ENCODE results near the gene PUS7L.

PUS7L gene, protein sequence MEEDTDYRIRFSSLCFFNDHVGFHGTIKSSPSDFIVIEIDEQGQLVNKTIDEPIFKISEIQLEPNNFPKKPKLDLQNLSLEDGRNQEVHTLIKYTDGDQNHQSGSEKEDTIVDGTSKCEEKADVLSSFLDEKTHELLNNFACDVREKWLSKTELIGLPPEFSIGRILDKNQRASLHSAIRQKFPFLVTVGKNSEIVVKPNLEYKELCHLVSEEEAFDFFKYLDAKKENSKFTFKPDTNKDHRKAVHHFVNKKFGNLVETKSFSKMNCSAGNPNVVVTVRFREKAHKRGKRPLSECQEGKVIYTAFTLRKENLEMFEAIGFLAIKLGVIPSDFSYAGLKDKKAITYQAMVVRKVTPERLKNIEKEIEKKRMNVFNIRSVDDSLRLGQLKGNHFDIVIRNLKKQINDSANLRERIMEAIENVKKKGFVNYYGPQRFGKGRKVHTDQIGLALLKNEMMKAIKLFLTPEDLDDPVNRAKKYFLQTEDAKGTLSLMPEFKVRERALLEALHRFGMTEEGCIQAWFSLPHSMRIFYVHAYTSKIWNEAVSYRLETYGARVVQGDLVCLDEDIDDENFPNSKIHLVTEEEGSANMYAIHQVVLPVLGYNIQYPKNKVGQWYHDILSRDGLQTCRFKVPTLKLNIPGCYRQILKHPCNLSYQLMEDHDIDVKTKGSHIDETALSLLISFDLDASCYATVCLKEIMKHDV

DNA sequence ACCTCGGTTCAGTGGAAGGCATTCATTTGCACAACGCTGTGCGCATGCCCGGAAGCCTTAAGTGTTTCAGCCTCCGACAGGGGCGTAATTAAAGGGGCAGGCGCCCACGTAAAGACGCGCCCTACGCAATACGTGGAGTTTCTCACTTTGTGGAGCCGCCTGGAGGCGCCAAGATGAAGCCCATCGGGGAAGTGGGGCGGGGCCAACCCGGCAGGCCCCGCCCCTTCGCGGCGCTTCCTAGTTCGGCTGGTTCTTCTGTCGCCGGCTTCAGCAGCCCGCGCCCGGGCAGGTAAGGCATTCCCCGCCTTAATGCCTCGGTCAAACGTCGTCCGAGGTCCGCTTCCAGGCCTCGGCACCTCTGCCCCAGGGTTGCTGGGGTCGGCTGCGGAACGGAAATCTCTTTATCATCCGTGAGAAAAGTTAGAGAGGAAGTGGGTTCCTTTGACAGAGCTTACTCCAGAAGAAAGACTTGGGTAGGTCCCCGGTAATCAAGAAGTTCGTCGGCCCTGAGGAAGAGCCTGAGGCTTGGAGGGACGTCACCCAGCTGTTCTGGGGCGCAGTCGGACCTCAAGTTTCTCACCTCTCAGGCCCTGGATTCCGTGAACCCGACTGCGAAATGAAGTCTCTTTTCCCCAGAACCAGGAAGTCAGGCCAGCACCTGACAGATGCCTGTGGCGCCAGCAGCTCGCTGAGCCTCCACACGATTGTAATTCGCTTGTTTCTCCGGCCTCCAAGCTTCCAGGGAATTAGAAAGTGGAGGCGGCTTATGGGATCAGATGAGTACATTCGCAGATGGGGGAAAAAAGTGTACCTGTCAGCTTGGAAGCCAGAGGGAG, at the start of gene PUS7L, which contains the start of gene IRAK4:
Gene PUS7L (minus strand): TSS at position 63 of the 836 bp plus-strand sequence. CDS start 3,545 bp downstream, outside the sequence.
Gene IRAK4 (plus strand): TSS at position 224 of the 836 bp plus-strand sequence. CDS start 9,161 bp downstream, outside the sequence.
- peaks cover 3% of the 10 kb centered on the region for H3K9me3 Mint-ChIP-seq

GRCh38 chr12:43807386-43807785, 48.8 kb upstream of the PUS7L start:
- Mint-ChIP-seq H3K4me3 (peak overlapping the region; percentile 95), H3K27ac (peak overlapping the region; percentile 99), H3K27me3 (no peaks in the 10 kb centered on the region), H3K4me1 (ENCODE audit: low read depth) (peaks cover 52% of the 10 kb centered on the region), H3K9me3 (no peaks in the 10 kb centered on the region), H3K36me3 (ENCODE audit: low read depth) (peaks cover 14% of the 10 kb centered on the region)

More for the DNA sequence above, at the start of gene PUS7L, which contains the start of gene IRAK4:
- Mint-ChIP-seq H3K27me3 (no peaks in the 10 kb centered on the region), H3K4me3 (peak within 1 kb of the TSS; percentile 94), H3K27ac (peak within 1 kb of the TSS; percentile 94), H3K4me1 (ENCODE audit: low read depth) (peaks cover 75% of the 10 kb centered on the region), H3K36me3 (ENCODE audit: low read depth) (peaks cover 36% of the 10 kb centered on the region)

- no peaks in the 10 kb centered on the region for H3K27me3 Mint-ChIP-seq
- no peaks in the 10 kb centered on the region for H3K9me3 Mint-ChIP-seq
- peak overlapping the region; percentile 99 for H3K27ac Mint-ChIP-seq
- peak overlapping the region; percentile 95 for H3K4me3 Mint-ChIP-seq
- peaks cover 18% of the 10 kb centered on the region for H3K36me3 Mint-ChIP-seq (ENCODE audit: low read depth)
- H3K4me1 Mint-ChIP-seq (ENCODE audit: low read depth) = peaks cover 46% of the 10 kb centered on the region
Measured at GRCh38 chr12:43806737-43807072, 48.1 kb upstream of the PUS7L start.

GRCh38 chr12:43805860-43806736, 47.5 kb upstream of the PUS7L start, which contains the start of gene TWF1:
TWF1 (minus strand) TSS chr12:43806317; CDS start chr12:43806245, 72 bp downstream.
- Mint-ChIP-seq H3K27me3 (no peaks in the 10 kb centered on the region), H3K4me3 (peak within 1 kb of the TSS; percentile 95), H3K27ac (peak within 1 kb of the TSS; percentile 99), H3K36me3 (ENCODE audit: low read depth) (peaks cover 20% of the 10 kb centered on the region), H3K4me1 (ENCODE audit: low read depth) (peaks cover 42% of the 10 kb centered on the region), H3K9me3 (no peaks in the 10 kb centered on the region)

DNA sequence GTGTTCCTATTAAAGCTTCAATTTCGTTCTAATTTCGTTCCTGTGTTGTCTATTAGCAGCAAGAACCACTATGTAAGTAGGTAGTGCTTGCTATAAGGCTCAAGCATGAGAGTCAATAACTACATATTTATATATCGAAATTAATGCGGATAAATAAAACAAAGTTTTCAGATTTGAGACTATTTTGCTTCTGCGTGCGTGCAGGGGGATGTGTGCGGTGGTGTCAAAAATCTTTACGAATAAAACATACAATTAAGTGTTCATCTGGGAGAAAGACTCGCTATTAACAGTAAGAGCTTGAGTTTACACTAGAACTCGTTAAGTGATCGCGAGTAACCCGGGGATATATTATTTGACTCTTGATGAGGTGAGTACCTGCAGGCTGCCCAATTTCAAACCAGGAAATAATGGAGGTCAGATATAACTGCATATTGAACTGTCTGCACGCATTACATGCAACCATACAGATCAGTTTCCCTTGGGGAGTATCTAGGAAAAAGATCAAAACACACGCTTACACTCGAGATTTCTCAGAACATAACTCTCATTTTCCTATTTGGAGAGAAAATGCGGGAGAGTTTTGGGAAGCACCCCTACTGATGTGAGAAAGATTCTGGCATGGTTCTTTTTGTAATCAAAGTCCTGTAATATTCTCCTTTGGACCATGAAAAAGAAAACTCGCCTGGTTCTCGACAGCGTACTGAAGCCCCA, 46.7 kb upstream of the PUS7L start:
- peak overlapping the region; percentile 95 for H3K4me3 Mint-ChIP-seq
- H3K9me3 Mint-ChIP-seq = no peaks in the 10 kb centered on the region
- H3K4me1 Mint-ChIP-seq (ENCODE audit: low read depth) = peaks cover 39% of the 10 kb centered on the region
- no peaks in the 10 kb centered on the region for H3K27me3 Mint-ChIP-seq
- peaks cover 28% of the 10 kb centered on the region for H3K36me3 Mint-ChIP-seq (ENCODE audit: low read depth)
- H3K27ac Mint-ChIP-seq = peak overlapping the region; percentile 89

DNA sequence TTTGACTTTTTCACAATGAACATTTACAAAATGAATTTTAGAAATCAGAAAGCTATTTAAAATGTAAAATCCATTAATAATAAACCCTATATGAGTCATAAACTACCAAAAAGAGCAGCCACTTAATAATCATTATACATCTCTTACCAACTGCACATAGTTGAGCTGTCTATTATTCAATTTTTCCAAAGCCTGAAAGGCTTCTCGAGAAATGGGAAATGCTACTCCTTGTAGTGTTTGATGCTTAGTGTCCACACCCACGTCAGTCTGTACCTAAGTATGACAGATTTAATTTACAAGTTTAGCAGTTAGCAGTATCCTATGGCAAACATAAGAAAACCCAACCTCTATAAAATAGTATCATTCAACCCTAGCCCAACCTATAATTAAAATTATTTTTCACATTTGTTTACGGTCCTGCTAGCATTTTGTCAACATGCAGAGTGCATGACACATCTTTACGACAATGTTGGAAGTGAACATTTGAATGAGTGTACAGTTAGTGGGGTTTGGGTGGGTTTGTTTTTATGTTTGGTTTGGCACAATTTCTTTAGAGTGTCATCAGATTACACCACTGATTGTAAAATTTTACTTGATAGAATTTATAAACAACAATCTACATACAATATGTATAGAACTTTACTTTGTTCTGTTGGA, 39.1 kb upstream of the PUS7L start:
- H3K27ac Mint-ChIP-seq = no peak overlapping the region
- peaks cover 52% of the 10 kb centered on the region for H3K36me3 Mint-ChIP-seq (ENCODE audit: low read depth)
- peaks cover 7% of the 10 kb centered on the region for H3K4me1 Mint-ChIP-seq (ENCODE audit: low read depth)
- no peak overlapping the region for H3K4me3 Mint-ChIP-seq
- H3K27me3 Mint-ChIP-seq = no peaks in the 10 kb centered on the region
- no peaks in the 10 kb centered on the region for H3K9me3 Mint-ChIP-seq

- Mint-ChIP-seq H3K36me3 (ENCODE audit: low read depth) (peaks cover 49% of the 10 kb centered on the region), H3K4me1 (ENCODE audit: low read depth) (peaks cover 7% of the 10 kb centered on the region), H3K27me3 (no peaks in the 10 kb centered on the region), H3K9me3 (no peaks in the 10 kb centered on the region), H3K4me3 (no peak overlapping the region), H3K27ac (no peak overlapping the region)
Measured at GRCh38 chr12:43795716-43796280, 37.2 kb upstream of the PUS7L start.

- Mint-ChIP-seq H3K4me3 (no peak overlapping the region), H3K36me3 (ENCODE audit: low read depth) (peaks cover 21% of the 10 kb centered on the region), H3K27ac (no peak overlapping the region), H3K9me3 (no peaks in the 10 kb centered on the region), H3K27me3 (no peaks in the 10 kb centered on the region), H3K4me1 (ENCODE audit: low read depth) (no peaks in the 10 kb centered on the region)
Measured at GRCh38 chr12:43789941-43790340, 31.4 kb upstream of the PUS7L start.

DNA sequence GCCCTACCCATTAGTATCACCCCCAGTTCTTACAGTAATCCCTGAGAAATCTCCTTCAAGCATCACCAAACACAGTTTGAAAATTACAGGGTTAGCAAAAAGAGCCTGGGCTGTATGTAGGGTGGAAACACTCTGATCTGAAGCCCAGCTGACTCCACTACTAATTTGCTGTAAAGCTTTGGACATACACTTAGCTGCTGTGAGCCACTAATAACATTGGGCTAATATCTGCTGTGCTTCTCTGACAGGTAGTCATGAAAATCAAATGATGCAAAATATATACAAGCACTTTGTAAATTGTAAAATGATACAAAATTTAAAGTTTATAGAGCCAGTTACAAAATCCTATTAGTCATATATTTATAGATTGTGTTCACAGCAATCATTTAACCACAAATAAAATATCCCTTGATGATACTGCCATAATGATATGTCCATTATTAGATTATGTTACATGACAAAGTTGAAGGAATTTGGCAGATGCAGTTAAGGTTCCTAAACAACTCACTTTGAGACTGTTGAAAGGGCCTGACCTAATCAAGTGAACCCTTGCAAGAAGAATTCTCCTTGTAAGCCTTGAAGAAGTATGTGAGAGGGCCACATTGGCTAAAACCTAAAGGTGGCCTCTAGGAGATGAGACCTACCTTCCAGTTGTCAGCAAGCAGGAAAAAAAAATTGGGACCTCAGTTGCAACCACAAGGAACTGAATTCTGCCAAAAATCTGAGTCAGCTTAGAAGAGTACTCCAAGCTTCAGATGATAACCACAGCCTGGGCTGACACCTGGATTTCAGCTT, 28.5 kb upstream of the PUS7L start:
- H3K4me3 Mint-ChIP-seq = no peak overlapping the region
- H3K36me3 Mint-ChIP-seq (ENCODE audit: low read depth) = peaks cover 27% of the 10 kb centered on the region
- no peak overlapping the region for H3K27ac Mint-ChIP-seq
- no peaks in the 10 kb centered on the region for H3K4me1 Mint-ChIP-seq (ENCODE audit: low read depth)
- H3K9me3 Mint-ChIP-seq = no peaks in the 10 kb centered on the region
- no peaks in the 10 kb centered on the region for H3K27me3 Mint-ChIP-seq

GRCh38 chr12:43776498-43776897, 17.9 kb upstream of the PUS7L start:
- Mint-ChIP-seq H3K27ac (no peak overlapping the region), H3K36me3 (ENCODE audit: low read depth) (peaks cover 34% of the 10 kb centered on the region), H3K4me1 (ENCODE audit: low read depth) (peaks cover 3% of the 10 kb centered on the region), H3K4me3 (no peak overlapping the region), H3K27me3 (no peaks in the 10 kb centered on the region), H3K9me3 (no peaks in the 10 kb centered on the region)

DNA sequence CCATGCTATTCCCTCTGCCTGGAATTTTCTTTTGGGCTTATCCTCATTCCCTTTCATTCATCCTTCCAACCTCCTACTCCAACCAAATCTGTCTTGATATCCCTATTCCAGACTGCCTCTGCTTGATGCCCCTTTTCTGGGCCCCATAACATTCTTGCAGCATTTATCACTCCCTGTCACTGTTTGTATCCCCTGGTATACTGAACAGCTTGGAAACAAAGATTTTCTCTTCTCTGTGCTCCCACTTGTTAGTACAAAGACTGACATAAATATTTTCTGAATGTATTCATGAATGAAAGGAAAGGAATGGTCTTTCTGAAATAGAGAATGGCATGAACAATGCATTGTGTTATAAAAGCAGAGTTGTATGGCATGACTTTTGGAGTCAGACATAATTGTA, 7.7 kb upstream of the PUS7L start:
- Mint-ChIP-seq H3K27ac (no peak overlapping the region), H3K4me1 (ENCODE audit: low read depth) (peaks cover 38% of the 10 kb centered on the region), H3K27me3 (no peaks in the 10 kb centered on the region), H3K9me3 (no peaks in the 10 kb centered on the region), H3K36me3 (ENCODE audit: low read depth) (peaks cover 39% of the 10 kb centered on the region), H3K4me3 (no peak overlapping the region)

- Mint-ChIP-seq H3K9me3 (no peaks in the 10 kb centered on the region), H3K27ac (no peak overlapping the region), H3K4me1 (ENCODE audit: low read depth) (peaks cover 48% of the 10 kb centered on the region), H3K36me3 (ENCODE audit: low read depth) (peaks cover 22% of the 10 kb centered on the region), H3K4me3 (no peak overlapping the region), H3K27me3 (no peaks in the 10 kb centered on the region)
Measured at GRCh38 chr12:43764528-43764927, 5.9 kb upstream of the PUS7L start.
